SU-DHL-6 (cell line): ENCODE data around the gene RAN.

Experiments
- H2AFZ ChIP-seq: fragments of 200-600 bp; sonication (generic); 2 replicates; pipeline ENCODE4 v1.6.1; 2014; ENCODE audit warnings: low read depth, mild to moderate bottlenecking, moderate library complexity, mixed read lengths, antibody characterized with exemption, low read length; ENCODE audit not compliant: severe bottlenecking
- H3F3A ChIP-seq: fragments of 200-600 bp; shearing (Covaris generic); 2 replicates; pipeline ENCODE4 v1.6.0; 2016; ENCODE audit warnings: antibody characterized with exemption, mild to moderate bottlenecking; ENCODE audit not compliant: insufficient read depth
- H3K27ac ChIP-seq: fragments of 200-600 bp; sonication (generic); 2 replicates; pipeline ENCODE4 v1.5.1; 2016; ENCODE audit warnings: low read depth, mild to moderate bottlenecking, low read length, moderate library complexity, mixed read lengths
- H3K27me3 ChIP-seq: fragments of 200-600 bp; sonication (generic), shearing (Covaris generic); 2 replicates; pipeline ENCODE4 v1.6.0; 2014; ENCODE audit warnings: mild to moderate bottlenecking, low read length
- H3K36me3 ChIP-seq: fragments of 200-600 bp; sonication (generic); 2 replicates; pipeline ENCODE4 v1.6.1; 2014; ENCODE audit warnings: mild to moderate bottlenecking, low read length, mixed read lengths
- H3K4me2 ChIP-seq: fragments of 300-600, 200-600 bp; shearing (Covaris generic), sonication (generic); 2 replicates; pipeline ENCODE4 v1.6.0; 2014; ENCODE audit warnings: low read length, low read depth, mild to moderate bottlenecking; ENCODE audit not compliant: poor library complexity, severe bottlenecking
- H3K4me3 ChIP-seq: fragments of 200-600 bp; sonication (generic); 2 replicates; pipeline ENCODE4 v1.5.1; 2014; ENCODE audit warnings: antibody characterized with exemption, low read length, mild to moderate bottlenecking, mixed read lengths; ENCODE audit not compliant: insufficient read depth, poor library complexity, severe bottlenecking
- H3K79me2 ChIP-seq: fragments of 200-600 bp; sonication (generic); 2 replicates; pipeline ENCODE4 v1.6.1; 2014; ENCODE audit warnings: mild to moderate bottlenecking, low read length, moderate library complexity; ENCODE audit not compliant: insufficient read depth
- H3K9ac ChIP-seq: fragments of 200-600 bp; sonication (generic); 2 replicates; pipeline ENCODE4 v1.7.0; 2014; ENCODE audit warnings: mild to moderate bottlenecking, low read length
- H3K9me2 ChIP-seq: fragments of 200-600 bp; sonication (generic); replicated peaks from 2 replicates; pipeline ENCODE4 v1.6.1; 2014; ENCODE audit warnings: low read length; ENCODE audit not compliant: insufficient read depth
- H3K9me3 ChIP-seq: fragments of 200-600 bp; sonication (generic); 2 replicates; pipeline ENCODE4 v1.6.1; 2014; ENCODE audit warnings: low read length, mixed read lengths; ENCODE audit not compliant: insufficient read depth
- H4K20me1 ChIP-seq: fragments of 200-600 bp; sonication (generic); 2 replicates; pipeline ENCODE4 v1.6.1; 2014; ENCODE audit warnings: low read depth, mild to moderate bottlenecking, antibody characterized with exemption, low read length, moderate library complexity, mixed read lengths
- CTCF ChIP-seq: fragments of 200-600 bp; sonication (generic); IDR thresholded peaks from one replicate; pipeline ENCODE4 v1.5.1; 2017; ENCODE audit warnings: antibody characterized with exemption, mild to moderate bottlenecking, low read length, moderate library complexity; ENCODE audit not compliant: insufficient read depth, poor library complexity, severe bottlenecking
- EZH2phosphoT487 ChIP-seq: fragments of 200-600 bp; sonication (generic), shearing (Covaris generic); conservative IDR thresholded peaks from 2 replicates; pipeline ENCODE4 v1.6.1; 2018; ENCODE audit warnings: mild to moderate bottlenecking, antibody characterized with exemption, low read length, moderate library complexity, mixed read lengths

Gene RAN

GRCh38 chr12:130924966-130925665 lies 53.2 kb downstream of the RAN start:
- H3F3A ChIP-seq = no peaks in the 10 kb centered on the region
- H4K20me1 ChIP-seq = no peaks in the 10 kb centered on the region
- no peaks in the 10 kb centered on the region for H3K27me3 ChIP-seq
- H3K9me3 ChIP-seq = no peaks in the 10 kb centered on the region
- no peak overlapping the region for H3K4me2 ChIP-seq
- H2AFZ ChIP-seq = no peak overlapping the region
- no peak overlapping the region for H3K4me3 ChIP-seq
- H3K27ac ChIP-seq = no peak overlapping the region
- no peaks in the 10 kb centered on the region for H3K79me2 ChIP-seq
- H3K9me2 ChIP-seq = no peaks in the 10 kb centered on the region
- TF ChIP-seq EZH2phosphoT487 (no peak), CTCF (no peak)
- H3K9ac ChIP-seq = no peak overlapping the region
- no peaks in the 10 kb centered on the region for H3K36me3 ChIP-seq

- TF ChIP-seq CTCF (no peak), EZH2phosphoT487 (no peak)
- no peak overlapping the region for H3K4me2 ChIP-seq
- no peak overlapping the region for H3K4me3 ChIP-seq
- H3K9ac ChIP-seq = no peak overlapping the region
- no peaks in the 10 kb centered on the region for H3K9me2 ChIP-seq
- no peaks in the 10 kb centered on the region for H3F3A ChIP-seq
- no peak overlapping the region for H3K27ac ChIP-seq
- no peaks in the 10 kb centered on the region for H3K27me3 ChIP-seq
- H3K9me3 ChIP-seq = no peaks in the 10 kb centered on the region
- no peaks in the 10 kb centered on the region for H3K36me3 ChIP-seq
- no peaks in the 10 kb centered on the region for H3K79me2 ChIP-seq
- H2AFZ ChIP-seq = no peak overlapping the region
- H4K20me1 ChIP-seq = no peaks in the 10 kb centered on the region
Measured at GRCh38 chr12:130925666-130926015, 53.8 kb downstream of the RAN start.
